H1 (cell line): Measurements from ENCODE around the gene MAP7. TPM values are rescaled to one million over a fixed set of nuclear protein-coding genes. Genes with fewer than 3 reads are reported as not detected.

ENCODE experiments used
- CTCF ChIA-PET: fragments of 300-600 bp; sonication (Branson Sonifier 250); formaldehyde crosslinking; loops from one replicate; lab custom pipeline; 2021; ENCODE audit not compliant: partially characterized antibody; lab: Charles Lee
- POLR2A ChIA-PET: fragments of 300-600 bp; sonication (Branson Sonifier 250); formaldehyde crosslinking; loops from one replicate; lab custom pipeline; 2021; ENCODE audit warnings: inconsistent platforms; ENCODE audit not compliant: partially characterized antibody; lab: Charles Lee
- DNase-seq, 2 experiments: peaks; one replicate each; pipeline versions ENCODE4 v3.0.0 to v3.0.0-alpha.2; 2010 to 2022; ENCODE audit warnings: low spot score in 2 of 2, low read depth in 1 of 2, mixed read lengths in 1 of 2
- FAIRE-seq: peaks from 2 replicates; lab custom pipeline; 2011; peaks lifted over from hg19 to GRCh38; lab: Jason Lieb, UNC
- H2AFZ ChIP-seq: 2 replicates; pipeline ENCODE4 v1.8.1; 2012; ENCODE audit warnings: low read length, inconsistent platforms
- H2AK5ac ChIP-seq: 2 replicates; pipeline ENCODE4 v1.6.1; 2013; ENCODE audit warnings: low read depth, low read length
- H2BK120ac ChIP-seq: replicated peaks from 2 replicates; pipeline ENCODE3; 2013; ENCODE audit warnings: low read depth, low read length, inconsistent platforms
- H2BK12ac ChIP-seq: 2 replicates; pipeline ENCODE4 v1.6.1; 2013; ENCODE audit warnings: low read depth, low read length
- H2BK15ac ChIP-seq: 2 replicates; pipeline ENCODE4 v1.6.1; 2013; ENCODE audit warnings: low read length
- H2BK20ac ChIP-seq: 2 replicates; pipeline ENCODE4 v1.6.1; 2013; ENCODE audit warnings: low read length
- H2BK5ac ChIP-seq: 2 replicates; pipeline ENCODE4 v1.6.1; 2013; ENCODE audit warnings: low read depth, low read length
- H3K14ac ChIP-seq: 2 replicates; pipeline ENCODE4 v1.6.1; 2013; ENCODE audit warnings: inconsistent platforms; ENCODE audit not compliant: insufficient read length
- H3K18ac ChIP-seq: 2 replicates; pipeline ENCODE4 v1.6.1; 2013; ENCODE audit warnings: low read length; ENCODE audit errors: extremely low read depth
- H3K23ac ChIP-seq: 2 replicates; pipeline ENCODE4 v1.6.1; 2013; ENCODE audit warnings: inconsistent platforms; ENCODE audit not compliant: insufficient read length
- H3K23me2 ChIP-seq: 2 replicates; pipeline ENCODE4 v1.6.1; 2013; ENCODE audit warnings: low read depth, low read length
- H3K27ac ChIP-seq: 2 replicates; pipeline ENCODE4 v1.6.1; 2011; ENCODE audit warnings: low read depth, low read length, inconsistent platforms
- H3K27me3 ChIP-seq, 4 experiments: replicated peaks in 1 of 4; 1 replicate in 1 of 4; 2 replicates in 3 of 4; pipeline versions ENCODE4 v1.6.1 to v1.8.1; 2011 to 2013; ENCODE audit warnings: low read length in 3 of 4, mild to moderate bottlenecking in 3 of 4, inconsistent platforms in 2 of 4, mixed read lengths in 2 of 4, moderate library complexity in 1 of 4; ENCODE audit not compliant: control insufficient read depth in 3 of 4, insufficient read depth in 3 of 4; ENCODE audit errors: extremely low read depth in 1 of 4
- H3K36me3 ChIP-seq, 4 experiments: 2 replicates each; pipeline versions ENCODE4 v1.6.1 to v1.8.1; 2011 to 2013; ENCODE audit warnings: mild to moderate bottlenecking in 4 of 4, low read length in 3 of 4, moderate library complexity in 2 of 4, control low read depth in 1 of 4, inconsistent platforms in 1 of 4; ENCODE audit not compliant: insufficient read depth in 4 of 4, control insufficient read depth in 2 of 4
- H3K4ac ChIP-seq: replicated peaks from 2 replicates; pipeline ENCODE3; 2013; ENCODE audit warnings: low read length, low read depth, mixed read lengths, inconsistent platforms; ENCODE audit not compliant: insufficient read length
- H3K4me1 ChIP-seq, 4 experiments: replicated peaks in 1 of 4; 1 replicate in 1 of 4; 2 replicates in 3 of 4; pipeline versions ENCODE4 v1.6.1 to v1.8.1; 2011 to 2013; ENCODE audit warnings: low read length in 3 of 4, inconsistent platforms in 2 of 4, mixed read lengths in 1 of 4; ENCODE audit not compliant: insufficient read depth in 4 of 4, control insufficient read depth in 3 of 4
- H3K4me2 ChIP-seq, 2 experiments: 2 replicates each; pipeline versions ENCODE4 v1.6.1 to v1.8.1; 2011 to 2013; ENCODE audit warnings: low read depth in 2 of 2, low read length in 2 of 2, control low read depth in 1 of 2, inconsistent platforms in 1 of 2, mild to moderate bottlenecking in 1 of 2; ENCODE audit not compliant: insufficient read depth in 1 of 2
- H3K4me3 ChIP-seq, 4 experiments: fragments of 200-600, 300-600 bp in 1 of 4; sonication (generic), shearing (Covaris generic), sonication (Bioruptor Twin) in 1 of 4; 2 replicates each; pipeline versions ENCODE4 v1.5.1 to v1.8.1; 2011 to 2016; ENCODE audit warnings: low read length in 4 of 4, low read depth in 3 of 4, control low read depth in 2 of 4, inconsistent platforms in 2 of 4, mild to moderate bottlenecking in 2 of 4, mixed read lengths in 1 of 4, moderate library complexity in 1 of 4; ENCODE audit not compliant: insufficient read depth in 2 of 4; ENCODE audit errors: extremely low read depth in 1 of 4
- H3K56ac ChIP-seq: replicated peaks from 2 replicates; pipeline ENCODE3; 2013; ENCODE audit warnings: low read depth, mild to moderate bottlenecking, mixed read lengths, low read length, inconsistent platforms; ENCODE audit not compliant: insufficient read length
- H3K79me1 ChIP-seq: 2 replicates; pipeline ENCODE4 v1.6.1; 2013; ENCODE audit warnings: low read depth, low read length, control low read depth
- H3K79me2 ChIP-seq, 2 experiments: 2 replicates each; pipeline versions ENCODE4 v1.6.1 to v1.8.1; 2012 to 2013; ENCODE audit warnings: low read length in 2 of 2, mild to moderate bottlenecking in 2 of 2, inconsistent platforms in 1 of 2; ENCODE audit not compliant: insufficient read depth in 2 of 2, control insufficient read depth in 1 of 2
- H3K9ac ChIP-seq, 4 experiments: replicated peaks in 1 of 4; 1 replicate in 1 of 4; 2 replicates in 3 of 4; pipeline versions ENCODE4 v1.6.1 to v1.8.1; 2011 to 2013; ENCODE audit warnings: low read depth in 3 of 4, low read length in 3 of 4, control low read depth in 2 of 4, mild to moderate bottlenecking in 2 of 4, moderate library complexity in 2 of 4, inconsistent platforms in 1 of 4; ENCODE audit errors: extremely low read depth in 1 of 4
- H3K9me3 ChIP-seq, 2 experiments: 2 replicates each; pipeline versions ENCODE4 v1.6.1 to v1.8.1; 2012 to 2013; ENCODE audit warnings: mild to moderate bottlenecking in 2 of 2, moderate library complexity in 2 of 2, control low read depth in 1 of 2, inconsistent platforms in 1 of 2, low read depth in 1 of 2, low read length in 1 of 2, mixed read lengths in 1 of 2; ENCODE audit not compliant: insufficient read depth in 2 of 2
- H4K20me1 ChIP-seq, 2 experiments: replicated peaks in 1 of 2; 2 replicates each; pipeline versions ENCODE3 to v1.8.1; 2011 to 2013; ENCODE audit warnings: inconsistent platforms in 2 of 2, low read length in 2 of 2, mild to moderate bottlenecking in 1 of 2; ENCODE audit not compliant: insufficient read depth in 2 of 2, control insufficient read depth in 1 of 2
- H4K5ac ChIP-seq: 2 replicates; pipeline ENCODE4 v1.6.1; 2013; ENCODE audit warnings: low read length, low read depth, mixed read lengths, inconsistent platforms; ENCODE audit not compliant: insufficient read length
- H4K8ac ChIP-seq: 2 replicates; pipeline ENCODE4 v1.8.0; 2013; ENCODE audit warnings: mild to moderate bottlenecking, moderate library complexity, low read length, inconsistent platforms; ENCODE audit not compliant: insufficient read depth; ENCODE audit errors: extremely low read depth
- H4K91ac ChIP-seq: replicated peaks from 2 replicates; pipeline ENCODE3; 2013; ENCODE audit warnings: low read length, mixed read lengths, inconsistent platforms; ENCODE audit not compliant: insufficient read length
- EGR1 ChIP-seq: IDR thresholded peaks from 2 replicates; pipeline ENCODE4 v1.6.1; 2011; ENCODE audit warnings: low read depth, low read length, borderline replicate concordance
- HDAC2 ChIP-seq, 2 experiments: fragments of 300-600 bp in 1 of 2; sonication (generic) in 1 of 2; IDR thresholded peaks; 2 replicates each; pipeline ENCODE4 v1.6.1; 2011 to 2012; ENCODE audit warnings: low read depth in 2 of 2, low read length in 2 of 2, mild to moderate bottlenecking in 2 of 2, moderate library complexity in 2 of 2, borderline replicate concordance in 1 of 2, inconsistent platforms in 1 of 2
- JUND ChIP-seq: IDR thresholded peaks from 2 replicates; pipeline ENCODE4 v1.6.1; 2011; ENCODE audit warnings: mild to moderate bottlenecking, improper control_type of control experiment, low read length
- TAF7 ChIP-seq: optimal IDR thresholded peaks from 2 replicates; pipeline ENCODE3; 2011; ENCODE audit warnings: low read depth, mild to moderate bottlenecking, inconsistent platforms, low read length, moderate library complexity, borderline replicate concordance
- TCF12 ChIP-seq: IDR thresholded peaks from 2 replicates; pipeline ENCODE4 v1.6.1; 2011; ENCODE audit warnings: low read depth, mild to moderate bottlenecking, low read length
- ZNF274 ChIP-seq: IDR thresholded peaks from 2 replicates; pipeline ENCODE4 v1.7.0; 2012; ENCODE audit warnings: low read length, borderline replicate concordance; ENCODE audit errors: extremely low read depth
- WGBS, 2 experiments: shearing (Covaris generic) in 1 of 2; methylation state at CpG; one replicate each; pipeline versions ENCODE4 v1.1.6 to v1.1.7; 2013 to 2015; ENCODE audit warnings: low lambda C conversion rate in 2 of 2, mixed read lengths in 2 of 2, inconsistent platforms in 1 of 2, low coverage in 1 of 2, missing lambda C conversion rate in 1 of 2; ENCODE audit not compliant: insufficient replicate concordance in 2 of 2, insufficient coverage in 1 of 2, insufficient read length in 1 of 2; ENCODE audit errors: extremely low coverage in 1 of 2, missing lambda C conversion rate in 1 of 2; 5-methylcytosine and 5-hydroxymethylcytosine counted together
- polyA plus RNA-seq, 7 experiments: library from polyadenylated mRNA; depleted of rRNA in 3 of 7; stranded (reverse) in 5 of 7; unstranded in 2 of 7; fragments of >200 nt in 5 of 7; fragments of 200-250 nt in 2 of 7; gene quantifications; 1 replicate in 5 of 7; 2 replicates in 1 of 7; 4 replicates in 1 of 7; pipeline versions ENCODE4 v1.2.1 to v1.2.3, GENCODE V29; 2011 to 2013; ENCODE audit warnings: missing spikeins in 2 of 7, mixed read lengths in 2 of 7
- total RNA-seq: library from RNA; stranded (reverse); fragmentation: NEBNext Ultra II Directional; extraction: Animal tissue kit (Norgen Biotek cat#: 25700); gene quantifications from 2 replicates; pipeline ENCODE4 v1.2.1, GENCODE V29; 2021

MAP7 gene
- total and polyA plus RNA-seq, 2 of the 8 experiments (the other 6 are each of a cell fraction or from before 2014, with no cell fraction given), result 13.5 to 66.9 TPM

- Histone ChIP-seq H2AK5ac (no peak overlapping the region), H2AFZ (no peak overlapping the region), H2BK120ac (no peak overlapping the region), H3K9me3 (peaks cover 5 to 6% of the 10 kb centered on the region in 2 experiments), H4K8ac (no peak overlapping the region), H4K5ac (no peak overlapping the region), H3K27ac (no peak overlapping the region), H3K23ac (no peak overlapping the region), H3K36me3 (no peaks in the 10 kb centered on the region), H3K56ac (no peak overlapping the region), H3K23me2 (no peaks in the 10 kb centered on the region; the same call in 1 of the 2 replicates), H3K4me3 (no peak overlapping the region), H2BK15ac (no peak overlapping the region), H3K79me1 (no peaks in the 10 kb centered on the region), H3K4me1 (peaks cover 5 to 25% (median 17%) of the 10 kb centered on the region in 4 experiments), H4K20me1 (no peaks in the 10 kb centered on the region), H3K79me2 (no peaks in the 10 kb centered on the region), H4K91ac (peak overlapping the region; percentile 71), H3K4me2 (0 out of 4 replicates have a peak overlapping the region, but pooled peaks of 1 of the 2 experiments have one; percentile 6), H2BK5ac (no peak overlapping the region), H3K9ac (no peak overlapping the region), H3K18ac (no peak overlapping the region; the same call in 1 of the 2 replicates), H2BK20ac (peak overlapping the region; percentile 43; the same call in 1 of the 2 replicates), H2BK12ac (no peak overlapping the region), H3K14ac (no peak overlapping the region), H3K27me3 (no peaks in the 10 kb centered on the region), H3K4ac (no peak overlapping the region)
- FAIRE-seq (no peak), DNase-seq (no peak)
- ChIA-PET POLR2A (interaction anchor here (0.6 kb wide), 1 partner anchor 21 kb away, joined by 4 read pairs; no protein-coding TSS in a partner anchor), CTCF (interaction anchor here (0.9 to 2.1 kb wide), 7 partner anchors 8 to 996 kb away, joined by 3 to 6 read pairs (median 4); partner anchors contain the start of gene MAP3K5)
- 84% methylated on average over 6 of the region's 6 CpGs; no CpG with 5 or more reads in 1 of the 2 experiments for WGBS, 2 experiments
- no peak for TF ChIP-seq EGR1
- no peak for TF ChIP-seq TCF12
- no peak for TF ChIP-seq ZNF274
- TF ChIP-seq JUND, result no peak
- TF ChIP-seq TAF7, result no peak
- no peak for TF ChIP-seq HDAC2 (IDR thresholded peaks at IDR 0.05; ENCODE audit: borderline replicate concordance in 1 of 2, low read depth in 2 of 2, low read length in 2 of 2)
Observed at GRCh38 chr6:136593748-136594490, 43.7 kb upstream of the MAP7 start.
